ENCODE data around the gene MFN2.

- TF ChIP-seq CTCF (tag by site-specific recombination; IDR thresholded peaks at IDR 0.05) (no peak), ZNF146 (tag by site-specific recombination; IDR thresholded peaks at IDR 0.05) (no peak), IKZF3 (tag by site-specific recombination; IDR thresholded peaks at IDR 0.05) (no peak), ZNF580 (tag by site-specific recombination; IDR thresholded peaks at IDR 0.05) (no peak), ZIC2 (tag by site-specific recombination; IDR thresholded peaks at IDR 0.05) (no peak), ZBTB10 (tag by site-specific recombination; IDR thresholded peaks at IDR 0.05) (no peak), ZBTB11 (tag by site-specific recombination; conservative IDR thresholded peaks at IDR 0.05; ENCODE audit: low read depth) (no peak)
These were observed 66.5 kb downstream of the MFN2 start for GRCh38 chr1:12046749-12047119.
